Kidney (tissue), 14 donors: Measurements from ENCODE around the gene NAV3. TPM values are rescaled to one million over a fixed set of nuclear protein-coding genes. Genes with fewer than 3 reads are reported as not detected.
A peak's percentile ranks its signal among the peaks of the same experiment; 100 is the strongest.

Experiments used
- DNase-seq, 5 donors: peaks; one replicate each; pipeline ENCODE4 v3.0.0-alpha.2; 2013 to 2020
- FAIRE-seq: peaks from 2 replicates; lab custom pipeline; 2012; peaks lifted over from hg19 to GRCh38; lab: Jason Lieb, UNC
- H3K27ac ChIP-seq, 2 donors: one replicate each; pipeline ENCODE4 v1.7.0; 2013; ENCODE audit warnings: low read depth in 2 of 2, low read length in 2 of 2, inconsistent platforms in 1 of 2
- H3K27me3 ChIP-seq: one replicate; pipeline ENCODE4 v1.7.1; 2013; ENCODE audit warnings: low read length, inconsistent platforms; ENCODE audit not compliant: control insufficient read depth, insufficient read depth
- H3K36me3 ChIP-seq, 3 donors: one replicate each; pipeline versions ENCODE4 v1.7.0 to v1.7.1; 2013; ENCODE audit warnings: low read length in 3 of 3, control low read depth in 1 of 3, inconsistent platforms in 1 of 3; ENCODE audit not compliant: insufficient read depth in 3 of 3, control insufficient read depth in 2 of 3
- H3K4me1 ChIP-seq, 3 donors: one replicate each; pipeline versions ENCODE4 v1.7.0 to v1.7.1; 2013; ENCODE audit warnings: low read length in 3 of 3, inconsistent platforms in 1 of 3, low read depth in 1 of 3; ENCODE audit not compliant: control insufficient read depth in 2 of 3, insufficient read depth in 2 of 3
- H3K4me3 ChIP-seq, 3 donors: one replicate each; pipeline versions ENCODE4 v1.7.0 to v1.8.1; 2013; ENCODE audit warnings: low read length in 3 of 3, control low read depth in 1 of 3, inconsistent platforms in 1 of 3
- H3K9ac ChIP-seq, 3 donors: one replicate each; pipeline versions ENCODE4 v1.7.0 to v1.7.1; 2013; ENCODE audit warnings: low read length in 3 of 3, control low read depth in 1 of 3, inconsistent platforms in 1 of 3
- H3K9me3 ChIP-seq, 3 donors: one replicate each; pipeline versions ENCODE4 v1.7.0 to v1.7.1; 2013; ENCODE audit warnings: low read length in 3 of 3, control low read depth in 1 of 3, inconsistent platforms in 1 of 3; ENCODE audit not compliant: control insufficient read depth in 2 of 3, insufficient read depth in 1 of 3
- intact Hi-C: fragments of 100-400 bp; cut with DNase I; formaldehyde crosslinking; loops from one replicate; pipeline ENCODE4 v1.11.1; 2022
- polyA plus RNA-seq: library from polyadenylated mRNA; stranded (reverse); fragments of 350-450 nt; fragmentation: Illumina TruSeq; extraction: RNeasy Lipid Tissue Mini Kit (QIAGEN cat#74804); gene quantifications from one replicate; pipeline ENCODE4 v1.2.3, GENCODE V29; 2014; ENCODE audit warnings: low read depth, low replicate concordance; ENCODE audit not compliant: insufficient read depth
- total RNA-seq: library from RNA; stranded (reverse); fragmentation: NEBNext Ultra II Directional; extraction: Animal tissue kit (Norgen Biotek cat#: 25700); gene quantifications from one replicate; pipeline ENCODE4 v1.2.1, GENCODE V29; 2021
- TF ChIP-seq, protein P1 (sequence below): IDR thresholded peaks from 3 replicates; pipeline ENCODE4 v1.5.1; 2012; ENCODE audit warnings: mild to moderate bottlenecking, moderate library complexity, borderline replicate concordance; ENCODE audit not compliant: insufficient read depth; ENCODE audit errors: extremely low read depth
- donor health status: control.
- donor health status: control.
- donor health status: control.
- donor health status: control.
- donor health status: control.
- donor health status: DM: yes; HTN: yes; CAD: no.
- donor health status: Normal renal cell carcinoma (clear cell type).

NAV3 gene
- total and polyA plus RNA-seq, 2 donors from 2014 or later: 0.34 to 4.5 TPM

DNA sequence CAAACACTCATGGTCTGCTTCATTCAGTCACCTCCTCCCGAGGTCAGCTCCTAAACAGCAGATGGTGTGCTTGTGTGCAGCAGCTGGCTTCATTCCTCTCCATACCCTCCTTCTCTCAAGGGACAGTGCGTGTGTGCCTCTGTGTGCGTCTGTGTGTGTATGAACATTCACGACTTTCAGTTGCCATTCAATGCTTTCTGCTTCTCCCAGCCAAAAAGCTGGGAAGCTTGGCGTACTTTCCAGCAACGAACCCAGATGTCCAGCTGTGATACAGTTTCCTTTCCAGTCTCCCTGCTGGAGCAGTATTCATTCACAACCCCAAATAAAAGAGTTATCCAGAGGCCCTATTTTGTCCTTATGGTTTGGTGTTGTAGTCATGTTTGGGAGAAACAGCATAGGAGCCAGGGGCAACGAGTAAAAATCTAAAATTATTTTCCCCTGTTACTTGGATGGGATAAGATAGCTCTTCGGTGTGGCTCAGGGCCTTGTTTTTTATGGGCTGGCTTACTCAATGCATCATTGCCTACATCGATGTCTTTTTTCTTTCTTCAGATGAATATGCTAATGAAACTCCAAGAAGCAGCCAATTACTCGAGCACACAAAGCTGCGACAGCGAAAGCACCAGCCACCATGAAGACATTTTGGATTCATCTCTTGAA, 379.3 kb downstream of the NAV3 start:
- no peaks in the 10 kb centered on the region for H3K36me3 ChIP-seq
- no peak for FAIRE-seq
- TF ChIP-seq, protein P1, sequence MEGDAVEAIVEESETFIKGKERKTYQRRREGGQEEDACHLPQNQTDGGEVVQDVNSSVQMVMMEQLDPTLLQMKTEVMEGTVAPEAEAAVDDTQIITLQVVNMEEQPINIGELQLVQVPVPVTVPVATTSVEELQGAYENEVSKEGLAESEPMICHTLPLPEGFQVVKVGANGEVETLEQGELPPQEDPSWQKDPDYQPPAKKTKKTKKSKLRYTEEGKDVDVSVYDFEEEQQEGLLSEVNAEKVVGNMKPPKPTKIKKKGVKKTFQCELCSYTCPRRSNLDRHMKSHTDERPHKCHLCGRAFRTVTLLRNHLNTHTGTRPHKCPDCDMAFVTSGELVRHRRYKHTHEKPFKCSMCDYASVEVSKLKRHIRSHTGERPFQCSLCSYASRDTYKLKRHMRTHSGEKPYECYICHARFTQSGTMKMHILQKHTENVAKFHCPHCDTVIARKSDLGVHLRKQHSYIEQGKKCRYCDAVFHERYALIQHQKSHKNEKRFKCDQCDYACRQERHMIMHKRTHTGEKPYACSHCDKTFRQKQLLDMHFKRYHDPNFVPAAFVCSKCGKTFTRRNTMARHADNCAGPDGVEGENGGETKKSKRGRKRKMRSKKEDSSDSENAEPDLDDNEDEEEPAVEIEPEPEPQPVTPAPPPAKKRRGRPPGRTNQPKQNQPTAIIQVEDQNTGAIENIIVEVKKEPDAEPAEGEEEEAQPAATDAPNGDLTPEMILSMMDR: no peak
- H3K27me3 ChIP-seq: no peaks in the 10 kb centered on the region
- peaks cover 0 to 3% (median 0%) of the 10 kb centered on the region in 3 donors for H3K4me1 ChIP-seq
- no peak overlapping the region for H3K27ac ChIP-seq
- H3K9ac ChIP-seq: no peak overlapping the region
- H3K9me3 ChIP-seq: no peaks in the 10 kb centered on the region
- intact Hi-C loops: no loop called here
- DNase-seq: peak in 4 of 5 donors; percentile 29 to 62 (median 42)
- no peak overlapping the region for H3K4me3 ChIP-seq

DNA sequence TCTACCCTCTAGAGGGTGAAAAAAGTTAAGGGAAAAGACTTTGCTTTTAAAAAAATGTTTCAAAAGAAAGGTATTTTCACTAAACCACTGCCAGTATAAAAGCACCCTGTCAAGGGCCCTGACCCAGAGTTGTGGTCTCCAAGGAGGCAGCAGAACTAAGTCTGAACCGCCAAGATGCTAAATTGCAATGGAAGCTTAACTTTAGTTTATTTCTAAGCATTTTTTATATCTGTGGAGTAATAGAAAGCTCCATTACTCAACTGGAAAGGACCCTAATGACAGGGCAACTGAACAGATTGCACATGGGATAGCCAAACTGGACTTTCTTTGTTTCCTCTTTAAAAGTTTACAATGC, 379.8 kb downstream of the NAV3 start:
- Histone ChIP-seq H3K4me1 (peaks cover 0 to 3% (median 0%) of the 10 kb centered on the region in 3 donors), H3K27ac (no peak overlapping the region), H3K9ac (no peak overlapping the region), H3K9me3 (no peaks in the 10 kb centered on the region), H3K4me3 (no peak overlapping the region), H3K27me3 (no peaks in the 10 kb centered on the region), H3K36me3 (no peaks in the 10 kb centered on the region)
- FAIRE-seq (no peak), DNase-seq (no peak)
- intact Hi-C loops: no loop called here
- TF ChIP-seq, protein P1: no peak

DNA sequence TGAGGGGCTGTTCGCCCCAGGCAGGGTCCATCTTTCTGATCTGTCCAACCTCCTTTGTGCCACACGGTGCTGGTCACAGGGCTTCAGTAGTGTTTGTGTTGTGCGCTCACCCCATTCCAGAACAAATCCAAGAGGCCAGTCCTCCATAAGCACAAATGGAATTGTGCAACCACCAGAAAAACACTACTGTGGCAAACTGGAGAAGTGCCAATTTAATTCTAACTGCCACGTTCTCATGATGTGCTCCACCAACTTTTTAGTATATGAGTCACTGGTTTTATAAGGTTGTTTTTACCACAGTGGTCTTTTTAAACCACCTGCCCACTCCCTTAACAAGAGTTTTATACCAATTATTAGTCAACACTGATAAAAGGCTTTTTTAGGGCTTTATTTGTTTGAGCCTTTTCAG, 380.2 kb downstream of the NAV3 start:
- Histone ChIP-seq H3K4me3 (no peak overlapping the region), H3K9ac (no peak overlapping the region)
- no peak for FAIRE-seq

More for the DNA sequence above, 380.2 kb downstream of the NAV3 start:
- TF ChIP-seq, protein P1: no peak
- H3K4me1 ChIP-seq: peaks cover 0 to 3% (median 0%) of the 10 kb centered on the region in 3 donors
- intact Hi-C loops: no loop called here
- no peaks in the 10 kb centered on the region for H3K27me3 ChIP-seq
- H3K27ac ChIP-seq: no peak overlapping the region
- no peaks in the 10 kb centered on the region for H3K36me3 ChIP-seq
- peak in 4 of 5 donors; percentile 33 to 57 (median 52) for DNase-seq
- H3K9me3 ChIP-seq: no peaks in the 10 kb centered on the region
